Subcutaneous adipose tissue (tissue), 4 donors: ENCODE results near the gene CRLF1. TPM values are rescaled to one million over a fixed set of nuclear protein-coding genes. Genes with fewer than 3 reads are reported as not detected.

Experiments
- total RNA-seq, 4 donors: library from RNA; depleted of rRNA; stranded (reverse); fragments of >200 nt; gene quantifications; one replicate each; pipeline ENCODE4 v1.1.0, GENCODE V29; 2016
- TF ChIP-seq, protein P1 (sequence below): fragments of 450-650 bp; IDR thresholded peaks from one replicate; pipeline ENCODE4 v1.5.1; 2016; ENCODE audit warnings: low read depth, mild to moderate bottlenecking, control low read depth, antibody characterized with exemption, moderate library complexity

Gene CRLF1
- total RNA-seq, 4 donors from 2014 or later, result 28.5 to 117 (median 84.3) TPM

DNA sequence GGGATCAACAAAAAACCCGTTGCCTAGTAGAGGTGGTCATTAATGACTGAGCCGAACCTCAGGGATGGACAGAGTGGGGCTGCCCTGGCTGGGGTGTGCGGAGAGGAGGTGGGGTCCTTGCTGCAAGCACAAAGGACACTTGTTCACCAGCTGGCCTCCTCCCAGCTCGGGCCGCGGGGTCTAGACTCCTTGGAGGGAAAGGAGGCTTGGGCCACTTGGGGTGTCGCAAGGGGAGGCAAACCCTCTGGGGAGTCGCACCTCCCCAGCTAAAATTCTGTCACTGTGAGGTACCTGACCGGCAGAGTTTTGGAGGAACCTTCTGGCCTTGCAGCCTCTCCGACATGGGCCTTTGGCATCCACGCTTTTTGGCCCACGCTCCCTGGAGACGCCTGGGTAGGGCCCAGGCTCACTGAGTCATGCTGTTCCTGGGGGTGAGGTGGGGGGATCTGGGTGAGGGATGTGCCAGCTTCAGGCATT is 38.5 kb upstream of the CRLF1 start:
- TF ChIP-seq, protein P1, sequence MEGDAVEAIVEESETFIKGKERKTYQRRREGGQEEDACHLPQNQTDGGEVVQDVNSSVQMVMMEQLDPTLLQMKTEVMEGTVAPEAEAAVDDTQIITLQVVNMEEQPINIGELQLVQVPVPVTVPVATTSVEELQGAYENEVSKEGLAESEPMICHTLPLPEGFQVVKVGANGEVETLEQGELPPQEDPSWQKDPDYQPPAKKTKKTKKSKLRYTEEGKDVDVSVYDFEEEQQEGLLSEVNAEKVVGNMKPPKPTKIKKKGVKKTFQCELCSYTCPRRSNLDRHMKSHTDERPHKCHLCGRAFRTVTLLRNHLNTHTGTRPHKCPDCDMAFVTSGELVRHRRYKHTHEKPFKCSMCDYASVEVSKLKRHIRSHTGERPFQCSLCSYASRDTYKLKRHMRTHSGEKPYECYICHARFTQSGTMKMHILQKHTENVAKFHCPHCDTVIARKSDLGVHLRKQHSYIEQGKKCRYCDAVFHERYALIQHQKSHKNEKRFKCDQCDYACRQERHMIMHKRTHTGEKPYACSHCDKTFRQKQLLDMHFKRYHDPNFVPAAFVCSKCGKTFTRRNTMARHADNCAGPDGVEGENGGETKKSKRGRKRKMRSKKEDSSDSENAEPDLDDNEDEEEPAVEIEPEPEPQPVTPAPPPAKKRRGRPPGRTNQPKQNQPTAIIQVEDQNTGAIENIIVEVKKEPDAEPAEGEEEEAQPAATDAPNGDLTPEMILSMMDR, result no peak

- TF ChIP-seq, protein P1, result no peak
Measured at GRCh38 chr19:18644196-18645034, 37.8 kb upstream of the CRLF1 start.

DNA sequence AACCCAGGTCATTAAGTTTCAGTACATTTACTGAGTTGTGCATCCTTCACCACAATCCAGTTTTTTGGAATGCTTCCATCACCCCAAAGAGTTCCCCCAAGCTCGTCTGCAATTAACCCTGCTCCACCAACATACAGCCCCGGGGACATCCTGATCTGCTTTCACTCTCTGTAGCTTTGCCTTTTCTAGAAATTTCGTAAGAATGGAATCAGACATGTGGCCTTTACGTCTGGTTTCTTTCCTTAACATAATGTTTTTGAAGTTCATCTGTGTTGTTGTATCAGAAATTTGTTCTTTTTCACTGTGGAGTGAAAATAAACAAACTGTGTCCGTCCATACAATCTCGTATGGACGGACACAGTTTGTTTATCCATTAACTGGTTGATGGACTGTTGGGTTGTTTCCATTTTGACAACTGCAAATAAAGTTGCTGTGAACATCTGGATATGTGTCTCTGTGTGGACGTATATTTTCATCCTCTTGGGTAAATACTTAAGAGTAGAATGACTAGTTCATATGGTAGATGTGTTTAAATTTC is 33.2 kb upstream of the CRLF1 start:
- TF ChIP-seq, protein P1, result no peak

GRCh38 chr19:18637673-18638630 is 31.4 kb upstream of the CRLF1 start:
- TF ChIP-seq, protein P1, result no peak

GRCh38 chr19:18636969-18637629 is 30.5 kb upstream of the CRLF1 start, which contains the start of gene KLHL26:
Gene KLHL26 (plus strand): TSS chr19:18637028. CDS start chr19:18637055, 27 bp downstream.
- TF ChIP-seq, protein P1, result no peak

DNA sequence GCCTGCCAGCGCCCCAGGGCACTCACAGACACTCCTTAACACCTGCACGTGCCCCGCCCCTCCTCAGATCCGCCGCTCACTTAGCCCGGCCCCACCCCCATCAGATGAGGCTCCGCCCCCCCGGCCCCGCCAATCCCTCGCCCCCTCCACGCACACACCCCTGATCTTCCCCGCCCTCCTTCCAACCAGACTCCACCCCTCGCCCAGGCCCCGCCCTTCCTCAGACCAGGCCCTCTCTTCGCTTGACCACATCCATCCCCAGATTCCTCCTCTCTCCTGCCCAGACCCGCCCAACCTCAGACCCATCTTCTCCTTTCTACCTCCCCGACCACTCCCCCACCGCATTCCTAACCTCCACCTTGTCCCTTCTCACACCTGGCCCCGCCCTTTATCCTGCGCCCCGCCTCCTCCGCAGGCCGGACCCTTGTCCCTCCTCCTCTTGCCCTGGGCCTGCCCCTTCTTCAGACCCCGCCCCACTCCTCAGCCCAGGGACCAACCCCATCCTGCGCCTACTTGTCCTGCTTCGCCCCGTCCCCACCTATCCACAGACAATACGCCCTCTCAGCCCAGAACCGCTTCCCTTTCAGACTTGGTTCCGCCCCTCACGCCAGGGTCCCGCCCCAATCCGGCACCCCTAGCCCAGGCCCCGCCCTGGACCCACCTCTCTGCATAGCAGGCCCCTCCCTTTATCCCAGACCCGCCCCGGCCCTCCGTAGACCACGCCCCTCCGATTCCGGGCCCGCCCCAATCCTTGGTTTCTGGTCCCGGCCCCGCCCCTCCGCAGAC is 29.8 kb upstream of the CRLF1 start:
- TF ChIP-seq, protein P1, result no peak
